Measurements from ENCODE around the gene PLB1.
A peak's percentile ranks its signal among the peaks of the same experiment; 100 is the strongest.

PLB1 gene

GRCh38 chr2:28600181-28600580 is 104.3 kb downstream of the PLB1 start:
- TF ChIP-seq CTCF (IDR thresholded peaks at IDR 0.05; ENCODE audit: insufficient read depth, low read length) (no peak), SPI1 (IDR thresholded peaks at IDR 0.05; ENCODE audit: borderline replicate concordance, low read depth) (peak; percentile 79)
- DNase-seq (ENCODE audit: low read depth in 1 of 2, low spot score in 1 of 2) = peak in 1 of 2 experiments; percentile 56
- no peak overlapping the region for H3K4me3 ChIP-seq (replicated peaks; ENCODE audit: insufficient read depth, low read length)
- H3K27ac ChIP-seq (replicated peaks) = peak overlapping the region; percentile 87; the same call in 1 of the 2 replicates
- H3K27me3 ChIP-seq (ENCODE audit: insufficient read depth, poor library complexity, severe bottlenecking) = no peaks in the 10 kb centered on the region

GRCh38 chr2:28601616-28602015 is 105.8 kb downstream of the PLB1 start:
- peak in 1 of 2 experiments; percentile 90 for DNase-seq (ENCODE audit: low read depth in 1 of 2, low spot score in 1 of 2)
- TF ChIP-seq SPI1 (IDR thresholded peaks at IDR 0.05; ENCODE audit: borderline replicate concordance, low read depth) (peak; percentile 99), POLR2AphosphoS5 (IDR thresholded peaks at IDR 0.05; ENCODE audit: low read depth) (0 out of 2 replicates have a peak, but pooled peaks have one; percentile 40), REST (IDR thresholded peaks at IDR 0.05; ENCODE audit: insufficient replicate concordance, low read depth) (no peak), GABPA (IDR thresholded peaks at IDR 0.05; ENCODE audit: low read depth) (peak; percentile 30; the same call in 1 of the 2 replicates), CTCF (IDR thresholded peaks at IDR 0.05; ENCODE audit: insufficient read depth, low read length) (no peak)
- H3K4me3 ChIP-seq (replicated peaks; ENCODE audit: insufficient read depth, low read length) = peak overlapping the region; percentile 27
- peak overlapping the region; percentile 87 for H3K27ac ChIP-seq (replicated peaks)
- no peaks in the 10 kb centered on the region for H3K27me3 ChIP-seq (ENCODE audit: insufficient read depth, poor library complexity, severe bottlenecking)

- DNase-seq (ENCODE audit: low read depth in 1 of 2, low spot score in 1 of 2) = peak in 1 of 2 experiments; percentile 44
- H3K4me3 ChIP-seq (replicated peaks; ENCODE audit: insufficient read depth, low read length) = peak overlapping the region; percentile 27
- peak overlapping the region; percentile 87 for H3K27ac ChIP-seq (replicated peaks)
- no peak for TF ChIP-seq POLR2AphosphoS5 (IDR thresholded peaks at IDR 0.05; ENCODE audit: low read depth)
- no peak for TF ChIP-seq CTCF (IDR thresholded peaks at IDR 0.05; ENCODE audit: insufficient read depth, low read length)
- no peak for TF ChIP-seq REST (IDR thresholded peaks at IDR 0.05; ENCODE audit: insufficient replicate concordance, low read depth)
- no peaks in the 10 kb centered on the region for H3K27me3 ChIP-seq (ENCODE audit: insufficient read depth, poor library complexity, severe bottlenecking)
Measured at GRCh38 chr2:28602136-28602660, 106.3 kb downstream of the PLB1 start.
